Cerebellar cortex (tissue), 1 donor: Measurements from ENCODE around the gene GNPTG.

Experiments used
- DNase-seq: peaks from one replicate; pipeline ENCODE4 v3.0.0-alpha.2; 2015; ENCODE audit warnings: low spot score

The GNPTG gene

GRCh38 chr16:1371054-1371978, 19.6 kb downstream of the GNPTG start:
- DNase-seq, result no peak

DNA sequence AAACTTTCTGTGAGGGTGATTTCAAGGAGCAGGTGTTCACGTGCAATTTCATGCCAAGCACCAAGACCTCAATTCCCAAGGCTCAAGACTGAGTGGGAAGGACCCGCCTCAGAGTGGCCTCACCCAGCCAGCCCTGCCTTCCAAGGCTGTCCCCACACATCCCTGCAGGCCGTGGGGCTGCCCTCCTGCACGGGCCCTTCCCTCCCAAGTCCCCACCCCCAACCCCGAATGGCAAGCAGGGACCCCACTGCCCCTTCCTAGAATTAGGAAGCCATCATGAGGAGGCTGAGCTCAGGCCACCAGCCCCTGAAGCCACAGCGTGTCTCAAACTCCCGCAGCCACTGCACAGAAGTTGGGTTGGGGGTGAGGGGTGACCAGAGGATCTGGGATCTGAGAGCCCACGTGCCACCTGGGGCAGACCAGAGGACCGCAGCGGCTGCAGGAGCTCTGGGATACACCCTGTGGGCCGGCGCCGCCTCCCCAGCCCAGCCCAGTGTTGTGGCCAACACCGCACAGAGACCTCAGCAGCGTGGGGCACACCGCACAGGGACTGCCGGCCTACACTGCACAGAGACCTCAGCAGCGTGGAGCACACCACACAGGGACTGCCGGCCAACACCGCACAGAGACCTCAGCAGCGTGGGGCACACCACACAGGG, 20.7 kb downstream of the GNPTG start:
- DNase-seq, result no peak

DNA sequence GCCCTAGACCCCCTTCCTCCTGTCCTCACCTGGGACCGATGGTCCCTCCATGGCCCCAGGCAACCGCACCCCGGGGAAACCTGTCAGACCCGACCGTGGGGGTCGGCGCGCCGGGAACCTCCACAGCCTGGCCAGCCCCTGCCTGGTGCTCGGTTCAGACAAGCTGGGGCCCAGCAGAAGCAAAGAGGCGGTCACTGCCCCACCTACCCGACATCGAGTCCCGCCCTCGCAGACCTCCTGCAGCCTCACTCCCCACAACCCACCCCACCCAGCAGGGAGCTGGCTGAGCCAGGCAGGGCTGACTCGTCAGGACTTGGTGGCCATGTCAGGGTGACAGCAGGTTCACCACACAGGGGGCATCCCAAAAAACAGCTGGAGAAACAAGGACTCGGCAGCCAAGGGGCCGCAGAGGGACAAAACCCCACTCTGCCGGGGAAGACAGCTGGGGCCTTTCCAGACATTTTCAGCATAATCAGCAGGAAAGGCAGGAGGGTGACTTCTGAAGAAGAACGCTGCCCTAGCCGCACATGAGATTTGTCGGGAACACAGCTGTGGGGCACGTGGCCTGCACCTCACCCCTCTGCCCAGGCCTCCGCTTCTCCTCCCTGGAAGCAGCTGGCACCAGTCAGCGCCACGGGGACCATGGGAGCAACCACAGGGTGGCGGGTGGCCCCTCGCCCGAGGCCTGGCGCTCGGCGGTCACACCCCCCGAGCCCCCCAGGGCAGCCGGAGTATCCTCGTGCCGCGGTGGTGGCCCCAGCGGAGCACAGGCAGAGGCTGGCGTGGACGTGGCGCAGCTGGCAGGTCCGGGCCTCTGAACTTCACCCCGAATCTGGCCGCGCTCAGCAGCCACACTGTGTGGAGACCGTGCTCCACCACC, 22.9 kb downstream of the GNPTG start:
- DNase-seq, result no peak

DNA sequence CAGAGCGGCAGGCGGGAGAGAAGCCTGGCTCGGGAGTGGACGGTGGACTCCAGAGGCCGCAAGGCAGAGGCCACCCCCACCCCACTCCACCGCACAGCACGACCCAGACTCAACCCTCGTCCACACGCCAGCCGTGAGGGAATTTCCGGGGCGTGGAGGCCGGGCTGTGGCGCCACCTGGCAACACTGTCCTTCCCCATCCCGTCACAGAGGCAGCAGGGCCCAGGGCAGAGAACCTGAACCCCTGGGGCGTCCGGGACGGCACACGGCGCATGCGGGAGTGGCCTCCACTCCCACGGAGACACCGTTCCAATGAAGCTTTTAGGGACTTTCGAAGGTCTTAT, 23.5 kb downstream of the GNPTG start:
- DNase-seq, result no peak

DNA sequence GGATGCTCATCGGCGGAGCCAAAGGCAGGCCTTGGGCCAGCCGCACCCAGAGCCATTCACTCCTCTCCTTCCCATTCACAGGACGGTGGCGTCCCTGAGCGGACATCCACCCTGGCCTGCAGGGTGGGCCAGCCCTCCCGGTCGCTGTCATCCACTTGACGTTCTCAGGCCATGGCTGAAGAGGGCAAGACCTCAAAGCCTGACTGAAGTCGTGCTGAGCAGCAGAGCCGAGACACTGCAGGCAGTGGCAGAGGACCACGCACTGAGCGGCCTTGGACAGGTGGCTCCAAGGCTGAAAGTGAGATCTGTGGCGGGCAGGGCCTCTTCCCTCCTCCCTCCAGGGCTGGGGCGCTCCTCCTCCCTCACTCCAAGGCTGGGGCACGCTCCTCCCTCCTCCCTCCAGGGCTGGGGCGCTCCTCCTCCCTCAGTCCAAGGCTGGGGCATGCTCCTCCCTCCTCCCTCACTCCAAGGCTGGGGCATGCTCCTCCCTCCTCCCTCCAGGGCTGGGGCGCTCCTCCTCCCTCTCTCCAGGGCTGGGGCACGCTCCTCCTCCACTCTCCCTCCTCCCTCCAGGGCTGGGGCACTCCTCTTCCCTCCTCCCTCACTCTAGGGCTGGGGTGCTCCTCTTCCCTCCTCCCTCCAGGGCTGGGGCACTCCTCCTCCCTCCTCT, 24.1 kb downstream of the GNPTG start:
- DNase-seq, result no peak

DNA sequence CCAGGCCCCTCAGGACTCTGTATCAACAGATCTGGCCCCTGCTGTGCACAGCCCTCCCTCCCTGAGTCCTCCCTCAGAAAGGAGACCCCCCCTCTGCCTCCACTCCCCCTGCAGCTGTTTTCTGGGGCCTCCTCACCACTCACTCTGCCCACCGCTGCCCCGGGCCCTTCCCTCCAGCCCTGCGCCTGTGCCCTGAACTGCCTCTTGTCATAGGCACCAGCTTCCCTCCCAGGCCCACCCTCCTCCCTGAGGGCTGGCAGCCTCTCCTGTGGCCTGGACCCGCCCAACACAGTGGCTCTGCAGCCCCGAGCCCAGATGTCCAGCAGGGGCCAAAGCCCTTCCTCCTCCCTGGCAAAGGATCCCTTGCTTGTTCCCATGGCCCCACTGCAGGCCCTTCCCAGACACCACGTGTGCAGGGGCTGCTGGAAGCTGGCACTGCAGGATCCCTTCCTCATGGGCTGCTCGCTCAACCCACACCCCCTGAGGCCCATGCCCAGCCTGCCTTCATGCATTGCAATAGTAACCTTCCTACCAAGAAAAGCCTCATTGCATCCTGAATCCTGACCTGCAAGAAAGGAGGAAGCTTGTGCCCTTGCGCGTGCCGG, 25.8 kb downstream of the GNPTG start:
- no peak for DNase-seq

DNA sequence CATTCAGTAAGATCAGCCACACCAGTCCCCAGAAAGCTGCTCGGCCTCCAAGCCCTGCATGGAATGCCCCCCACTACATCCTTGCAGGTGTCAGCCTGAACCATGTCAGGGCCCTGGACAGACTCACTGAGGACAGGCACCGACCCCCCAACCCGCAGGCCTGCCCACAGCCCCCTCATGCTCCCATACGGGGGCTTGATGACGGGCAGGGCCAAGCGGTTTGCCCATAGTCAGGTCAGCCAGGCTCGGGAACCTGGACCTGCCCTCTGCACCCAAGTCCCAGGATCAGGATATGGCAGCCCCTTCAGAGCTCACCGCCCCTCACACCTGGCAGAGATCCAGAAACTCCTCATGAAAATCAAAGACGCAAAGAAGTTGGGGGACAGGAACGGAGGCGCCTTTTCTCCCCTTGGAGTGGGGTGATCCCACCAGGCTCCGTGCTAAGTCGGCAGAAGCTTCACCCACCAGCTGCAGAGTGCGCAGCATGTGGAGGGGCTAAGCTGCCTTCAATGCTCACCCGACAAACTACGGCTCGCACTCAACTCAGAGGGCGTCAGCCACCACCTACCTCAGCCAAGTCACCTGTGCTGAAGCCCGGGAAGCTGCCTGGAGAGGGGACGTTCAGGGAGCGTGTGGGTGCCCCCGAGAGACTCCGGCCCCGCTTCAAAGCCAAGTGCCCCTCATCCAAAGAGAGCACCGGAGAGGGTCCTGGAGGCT, 26.5 kb downstream of the GNPTG start:
- DNase-seq, result no peak

DNA sequence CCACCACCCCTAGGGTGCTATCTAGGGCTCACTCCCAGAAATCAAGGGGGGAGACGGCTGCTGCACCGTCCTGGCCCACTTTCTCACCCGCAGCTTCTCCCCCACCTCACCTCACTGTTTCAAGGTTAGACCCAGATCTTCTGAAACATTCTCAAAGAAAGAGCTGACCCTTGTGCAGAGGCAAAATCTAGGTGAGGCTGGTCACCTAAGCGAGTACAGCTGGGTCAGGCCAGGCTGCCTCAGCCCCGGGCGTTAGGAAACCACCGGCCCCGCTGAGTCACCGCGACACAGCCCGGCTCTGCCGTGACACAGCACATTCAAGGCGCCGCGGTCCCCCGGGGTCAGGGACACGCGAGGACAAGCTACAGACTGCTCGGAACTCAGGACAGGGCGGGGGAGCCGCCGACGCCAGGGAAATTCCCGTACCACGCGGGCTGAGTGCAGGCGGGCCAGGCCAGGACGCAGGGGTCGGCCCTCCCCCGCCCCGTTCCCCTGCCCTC, 27.1 kb downstream of the GNPTG start:
- no peak for DNase-seq

- DNase-seq, result peak; percentile 28
Measured at GRCh38 chr16:1379304-1380076, 27.8 kb downstream of the GNPTG start.

DNA sequence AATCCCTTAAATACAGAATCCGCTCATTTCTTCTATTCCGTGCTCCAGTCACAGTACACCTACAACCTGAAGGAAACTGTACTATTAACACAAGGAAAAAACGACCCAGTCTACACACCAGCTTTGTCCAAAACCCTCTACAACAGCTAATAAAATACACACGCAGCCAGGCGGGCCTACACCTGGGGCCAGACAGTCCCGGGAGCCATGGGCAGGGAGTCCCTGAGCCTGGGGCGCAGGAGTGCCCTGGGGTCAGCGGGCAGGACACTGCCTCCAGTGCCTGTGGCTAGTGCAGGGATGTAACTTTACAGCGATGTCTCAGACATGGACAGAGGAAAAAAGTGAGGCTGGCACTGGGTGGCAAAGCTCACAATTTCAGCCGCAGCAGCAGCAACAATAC, 28.5 kb downstream of the GNPTG start:
- no peak for DNase-seq

DNA sequence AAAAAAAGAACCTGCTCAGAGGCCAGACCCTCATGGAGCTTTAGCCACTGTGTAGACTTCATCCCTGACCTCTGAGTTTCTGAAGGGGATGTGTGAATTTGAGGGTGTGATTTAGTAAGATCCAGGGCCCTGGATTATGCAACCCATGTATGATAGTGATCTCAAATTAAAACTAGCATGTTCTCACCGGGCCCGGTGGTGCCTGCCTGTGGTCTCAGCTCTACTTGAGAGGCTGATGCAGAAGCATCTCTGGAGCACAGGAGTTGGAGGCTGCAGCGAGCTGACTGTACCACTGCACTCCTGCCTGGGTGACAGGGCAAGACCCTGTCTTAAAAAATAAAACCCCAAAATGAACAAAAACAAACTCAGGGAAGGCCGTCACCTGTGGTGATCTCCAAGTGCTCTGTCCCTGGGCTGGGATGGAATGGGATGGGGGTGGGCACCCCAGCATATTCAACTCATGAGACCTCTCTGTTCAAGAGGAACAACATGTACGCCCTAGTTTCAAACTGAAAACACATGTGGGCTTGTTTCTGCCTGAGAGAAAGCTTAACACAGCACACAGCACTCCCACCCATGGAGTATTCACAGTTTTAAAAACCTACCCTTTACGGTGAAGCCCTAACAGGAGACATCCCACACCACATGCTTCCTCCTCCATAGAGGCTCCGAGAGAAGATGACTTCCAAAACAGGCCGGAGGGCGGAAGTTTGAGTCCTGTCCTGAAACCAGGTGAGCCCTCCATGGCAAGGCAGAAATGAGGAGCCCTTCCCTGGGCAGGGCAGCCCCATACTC, 30.1 kb downstream of the GNPTG start:
- no peak for DNase-seq

GRCh38 chr16:1383556-1383955, 31.8 kb downstream of the GNPTG start:
- DNase-seq, result no peak

GRCh38 chr16:1385232-1385631, 33.5 kb downstream of the GNPTG start:
- DNase-seq, result no peak

DNA sequence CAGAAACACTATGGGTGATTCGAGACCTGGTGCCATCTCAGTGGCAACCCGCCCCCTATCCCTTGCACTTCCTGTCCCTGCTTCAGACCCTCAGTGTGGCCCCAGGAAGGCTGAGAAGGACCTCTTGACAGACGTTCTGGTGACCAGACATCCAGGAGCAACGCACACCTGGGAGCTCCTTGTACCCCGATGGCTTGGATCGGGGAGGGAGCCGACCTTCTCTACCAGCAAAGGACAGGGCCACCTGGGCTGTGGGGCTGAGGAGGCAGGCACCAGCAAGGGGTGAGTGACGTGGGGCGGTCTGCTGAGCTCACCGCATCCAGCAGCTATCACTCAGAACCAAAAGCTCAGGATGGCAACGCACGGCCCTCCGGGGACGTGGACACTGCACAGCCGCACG, 35.6 kb downstream of the GNPTG start:
- DNase-seq, result no peak

GRCh38 chr16:1389762-1390161, 38.0 kb downstream of the GNPTG start:
- DNase-seq, result no peak

DNA sequence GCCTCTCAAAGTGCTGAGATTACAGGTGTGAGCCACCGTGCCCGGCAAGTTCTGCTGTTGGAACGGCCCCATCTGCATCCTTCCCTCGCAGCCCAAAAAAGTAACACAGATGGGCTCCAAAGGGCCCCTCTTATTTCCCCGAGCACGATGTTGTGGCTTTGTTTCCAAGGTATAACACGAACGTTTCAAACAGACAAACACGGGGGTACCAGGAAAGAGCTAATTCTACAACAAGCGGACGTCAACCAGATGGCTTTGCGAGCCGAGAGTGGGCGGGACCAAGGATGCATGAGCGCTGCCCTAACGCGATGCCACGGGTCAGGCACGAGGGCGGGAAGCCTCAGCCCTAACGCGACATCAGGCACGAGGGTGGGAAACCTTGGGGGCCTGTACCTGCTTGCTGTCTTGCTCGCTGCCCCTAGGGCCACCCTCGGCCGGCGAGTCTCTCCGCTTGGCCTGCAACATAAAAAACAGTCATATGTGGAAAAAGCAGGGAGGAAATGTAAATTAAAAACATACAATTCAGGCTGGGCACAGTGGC, 38.6 kb downstream of the GNPTG start:
- DNase-seq, result no peak

GRCh38 chr16:1392826-1393225, 41.1 kb downstream of the GNPTG start:
- DNase-seq, result no peak

DNA sequence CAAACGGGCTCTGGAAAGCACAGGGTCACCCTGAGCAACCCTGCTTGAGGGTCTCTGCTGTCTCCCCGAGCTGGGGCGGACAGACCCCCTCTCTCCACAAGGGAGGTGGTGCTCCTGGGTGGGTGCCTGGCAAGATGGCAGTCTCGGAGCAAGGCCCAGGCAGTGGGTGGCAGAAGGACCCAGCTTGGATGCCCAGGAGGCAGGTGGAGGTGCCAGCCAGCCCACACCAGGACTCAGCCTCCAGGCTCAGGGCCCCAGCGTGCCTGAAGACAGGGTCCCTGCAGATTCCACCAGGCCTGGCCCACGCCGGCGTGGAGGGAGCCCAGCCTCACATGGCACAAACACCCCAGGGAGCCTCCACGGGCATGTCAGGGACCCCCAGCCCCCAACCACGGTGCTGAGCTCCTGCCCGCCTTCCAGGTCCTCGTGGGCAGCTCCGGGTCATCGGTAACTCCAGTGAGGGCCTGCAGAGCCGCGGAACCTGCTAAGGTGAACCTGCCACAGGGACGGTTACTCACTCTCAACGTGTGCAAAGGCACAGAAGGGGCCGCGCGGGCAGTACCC, 42.0 kb downstream of the GNPTG start:
- DNase-seq, result no peak
